WTC11 (cell line): ENCODE data around the gene CPVL.

Source experiments
- CTCF ChIP-seq: fragments of 200-600 bp; IDR thresholded peaks from 2 replicates; pipeline ENCODE4 v1.8.0; 2022; ENCODE audit warnings: antibody characterized with exemption
- FOXJ3 ChIP-seq: sonication (generic); formaldehyde crosslinking; IDR thresholded peaks from 2 replicates; pipeline ENCODE4 v1.9.0; 2021; ENCODE audit warnings: missing genetic modification reagents, mild to moderate bottlenecking, borderline replicate concordance
- IRF2 ChIP-seq: sonication (generic); formaldehyde crosslinking; IDR thresholded peaks from 2 replicates; pipeline ENCODE4 v1.8.0; 2022; ENCODE audit warnings: low read depth, missing genetic modification reagents, borderline replicate concordance

- TF ChIP-seq FOXJ3 (CRISPR knock-in tag) (no peak), CTCF (no peak), IRF2 (no peak)
Measured at GRCh38 chr7:29139796-29140195, 6.5 kb downstream of the CPVL start.
